Activated naive CD4-positive, alpha-beta T cell treated with Interleukin-2 at 50 U/mL for 16 hours (primary cell): ENCODE results near the gene ETS1.

Source experiments
- DNase-seq: peaks from one replicate; pipeline ENCODE4 v3.0.0-alpha.2; 2020

Gene ETS1

GRCh38 chr11:128477811-128478210 is 109.5 kb downstream of the ETS1 start:
- DNase-seq = no peak

DNA sequence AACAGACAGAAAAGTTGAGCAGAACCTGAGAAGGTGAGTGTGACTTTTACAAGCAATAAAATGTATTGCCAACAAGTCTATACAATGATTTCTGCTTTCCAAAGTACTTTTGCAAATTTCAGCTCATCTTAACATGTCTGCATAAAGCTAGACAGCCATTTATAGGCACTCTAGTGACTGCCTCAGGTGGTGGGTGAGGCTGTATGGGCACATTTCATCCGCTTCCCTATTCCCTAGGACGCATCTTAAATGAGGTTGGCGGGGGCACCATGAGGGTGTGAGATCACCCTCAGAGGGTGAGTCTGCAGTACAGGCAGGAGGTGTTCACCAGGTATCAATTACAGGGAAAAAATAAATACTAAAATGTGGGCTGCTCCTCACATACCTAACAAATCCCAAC is 110.1 kb downstream of the ETS1 start:
- no peak for DNase-seq

- peak; percentile 72 for DNase-seq
Observed at GRCh38 chr11:128476729-128477128, 110.6 kb downstream of the ETS1 start.

DNA sequence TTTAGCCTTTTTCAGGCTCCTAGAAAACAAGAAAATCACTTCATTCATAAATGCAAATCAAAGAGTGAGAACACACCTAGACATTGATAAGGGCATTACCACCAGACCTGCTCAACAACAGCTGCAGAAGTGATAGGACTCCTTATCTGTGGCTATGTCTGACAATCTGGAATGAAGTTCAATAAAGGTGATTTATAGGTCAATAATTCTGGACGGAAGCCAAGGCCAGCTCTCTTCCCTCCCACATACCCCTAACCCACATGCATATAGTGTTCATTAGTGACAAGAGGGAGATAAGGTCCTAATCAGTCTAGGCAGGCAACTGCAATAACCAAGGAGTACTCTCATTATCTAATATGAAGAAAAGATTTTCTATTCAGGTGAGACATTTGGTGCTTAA is 111.3 kb downstream of the ETS1 start:
- DNase-seq = no peak

- no peak for DNase-seq
Observed at GRCh38 chr11:128474036-128474874, 113.1 kb downstream of the ETS1 start.

GRCh38 chr11:128473636-128474035 is 113.7 kb downstream of the ETS1 start:
- peak; percentile 37 for DNase-seq

DNA sequence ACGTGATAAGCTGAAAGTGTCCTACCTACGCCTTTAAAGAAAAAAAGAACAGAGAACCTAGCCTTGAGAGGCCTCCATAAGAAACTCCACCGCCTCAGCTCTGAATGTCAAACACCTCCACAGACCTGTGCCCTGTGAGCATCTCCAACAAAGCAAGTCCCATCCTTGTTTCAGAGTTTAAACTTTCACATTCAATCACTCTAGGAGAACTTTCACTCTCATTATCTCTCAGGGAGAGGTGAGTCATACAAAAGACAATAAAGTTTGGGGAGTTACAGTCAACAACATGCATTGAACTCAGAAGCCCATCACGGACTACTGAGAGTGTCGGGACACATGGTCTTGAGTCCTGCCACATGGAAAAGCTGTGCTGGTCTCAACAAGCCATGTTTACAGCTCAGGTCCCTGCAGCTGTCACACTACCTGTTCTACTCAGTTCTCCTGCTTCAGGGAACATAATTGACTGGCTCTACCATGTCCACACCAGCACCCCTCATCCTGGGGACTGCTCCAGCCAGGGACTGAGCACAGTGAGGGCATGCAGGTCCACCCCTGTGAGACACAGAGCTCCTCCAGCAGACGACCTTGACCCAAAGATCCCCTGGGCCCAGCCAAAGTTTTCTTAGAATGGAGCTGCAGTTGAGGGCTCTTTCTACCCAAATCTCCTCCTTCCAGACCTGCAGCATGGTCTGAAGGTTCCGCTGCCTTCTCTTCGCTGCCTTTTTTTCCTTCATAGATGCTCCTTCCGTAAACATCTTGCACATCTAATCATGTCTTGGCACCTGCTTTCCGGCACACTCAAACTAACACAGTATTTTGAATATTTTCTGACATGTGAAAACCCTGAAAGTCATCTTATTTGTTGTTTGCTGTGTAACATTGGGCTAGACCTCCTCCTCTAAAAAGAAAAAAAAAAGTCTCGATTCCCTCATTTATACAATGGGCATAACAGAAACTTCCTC is 114.9 kb downstream of the ETS1 start:
- peak; percentile 74 for DNase-seq

GRCh38 chr11:128471138-128471661 is 116.2 kb downstream of the ETS1 start:
- peak; percentile 48 for DNase-seq

DNA sequence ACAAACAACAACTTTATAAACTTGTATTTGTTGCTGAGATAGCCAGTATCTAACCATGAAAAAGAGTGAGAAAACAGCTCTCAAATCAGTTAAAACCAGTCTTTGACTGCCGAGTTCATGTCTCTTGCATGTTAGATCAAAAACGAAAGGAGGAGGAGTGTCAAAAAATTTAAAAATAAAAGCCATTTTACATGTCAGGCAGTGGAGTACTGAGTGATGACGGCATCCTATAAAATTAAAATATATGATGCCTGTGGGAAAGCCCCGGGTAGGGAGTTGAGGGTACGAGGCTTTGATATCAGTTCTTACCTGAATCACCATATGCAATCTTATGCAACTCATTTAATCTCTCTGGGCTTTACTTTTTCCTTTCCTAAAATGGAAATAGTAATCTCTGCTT is 117.3 kb downstream of the ETS1 start:
- peak; percentile 62 for DNase-seq

DNA sequence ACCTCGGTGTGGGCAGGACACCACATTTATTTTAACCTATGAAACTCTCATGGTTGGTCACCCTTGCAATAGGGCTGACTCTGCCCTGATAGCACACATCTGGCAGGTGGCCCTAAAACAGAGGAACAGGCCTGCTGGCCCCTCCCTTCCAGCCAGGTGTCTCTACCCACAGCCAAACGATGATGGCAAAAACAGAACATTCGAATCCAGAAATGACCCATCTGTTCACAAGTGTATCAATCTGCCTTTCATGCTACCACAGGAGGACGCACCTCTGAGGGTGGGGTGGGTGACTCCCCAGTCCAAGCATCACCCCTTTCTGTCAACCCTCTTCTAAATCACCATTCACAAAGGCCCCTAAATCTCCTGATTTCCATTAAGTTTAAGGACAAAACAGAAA is 118.1 kb downstream of the ETS1 start:
- peak; percentile 40 for DNase-seq

DNA sequence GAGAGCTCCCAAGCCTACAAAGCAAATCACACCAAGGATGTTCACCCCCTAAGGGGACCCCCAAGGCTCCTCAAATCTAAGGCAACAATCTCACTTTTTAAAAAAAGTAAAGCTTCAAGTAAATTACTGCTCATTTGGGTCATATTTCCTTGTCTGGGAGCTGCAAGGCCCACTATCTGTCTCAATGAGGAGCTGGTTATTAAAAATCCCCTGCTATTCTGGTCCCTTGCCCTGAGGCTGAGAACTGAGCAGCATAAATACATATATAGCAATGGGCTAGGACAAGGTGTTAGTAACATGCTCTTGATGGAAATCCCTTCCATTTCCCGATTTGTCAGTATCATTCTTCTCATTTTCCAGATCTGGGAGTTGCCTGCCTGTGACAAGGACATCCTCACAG is 119.2 kb downstream of the ETS1 start:
- DNase-seq = no peak

GRCh38 chr11:128467610-128468041 is 119.7 kb downstream of the ETS1 start:
- peak; percentile 45 for DNase-seq

- DNase-seq = no peak
Observed at GRCh38 chr11:128467041-128467440, 120.3 kb downstream of the ETS1 start.

GRCh38 chr11:128465946-128466705 is 121.2 kb downstream of the ETS1 start:
- no peak for DNase-seq

DNA sequence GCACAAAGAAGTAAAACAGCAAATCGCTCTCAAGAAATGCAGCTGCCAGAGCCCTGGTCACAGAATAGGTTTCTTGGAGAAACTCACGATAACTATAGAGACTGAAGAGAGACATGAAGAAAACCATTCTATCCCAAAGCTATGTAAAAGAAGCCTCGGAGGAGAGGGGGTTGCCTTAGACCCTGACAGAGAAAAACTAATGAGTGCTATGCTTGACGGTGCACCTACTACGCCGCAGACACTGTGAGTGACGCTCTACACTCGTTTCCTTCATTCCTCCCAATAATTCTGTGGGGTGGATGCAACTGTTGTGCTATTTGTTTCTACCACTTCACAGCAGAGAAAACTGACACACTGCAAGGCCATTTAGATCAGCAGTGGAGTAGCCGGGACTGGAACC is 121.8 kb downstream of the ETS1 start:
- no peak for DNase-seq

DNA sequence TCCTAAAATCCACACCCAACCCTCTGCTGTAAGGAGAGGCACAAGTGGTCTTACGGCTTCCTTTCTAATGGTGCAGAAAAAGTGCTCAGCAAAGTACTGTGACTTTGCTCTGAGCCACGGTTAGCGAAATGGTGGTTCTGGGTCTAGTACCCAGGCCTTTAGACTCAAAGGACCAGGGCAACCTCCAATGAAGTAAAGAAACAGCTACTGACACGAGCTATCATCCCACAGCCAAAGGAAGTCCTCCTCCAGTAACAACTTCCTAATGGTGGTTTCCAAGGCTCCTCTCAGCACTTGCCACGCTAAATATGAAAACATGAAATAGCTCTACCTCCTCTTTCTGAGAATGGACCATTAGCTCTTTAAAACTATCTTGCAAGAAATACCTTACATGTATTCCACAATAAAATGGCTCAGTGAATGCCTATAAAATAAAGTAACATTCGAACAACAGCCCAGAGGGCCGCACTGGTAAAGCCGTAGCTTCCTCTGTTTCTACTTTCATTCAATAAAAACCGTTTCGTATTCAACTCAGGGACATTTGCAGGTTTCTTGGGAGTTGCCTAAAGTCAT is 122.4 kb downstream of the ETS1 start:
- no peak for DNase-seq

DNA sequence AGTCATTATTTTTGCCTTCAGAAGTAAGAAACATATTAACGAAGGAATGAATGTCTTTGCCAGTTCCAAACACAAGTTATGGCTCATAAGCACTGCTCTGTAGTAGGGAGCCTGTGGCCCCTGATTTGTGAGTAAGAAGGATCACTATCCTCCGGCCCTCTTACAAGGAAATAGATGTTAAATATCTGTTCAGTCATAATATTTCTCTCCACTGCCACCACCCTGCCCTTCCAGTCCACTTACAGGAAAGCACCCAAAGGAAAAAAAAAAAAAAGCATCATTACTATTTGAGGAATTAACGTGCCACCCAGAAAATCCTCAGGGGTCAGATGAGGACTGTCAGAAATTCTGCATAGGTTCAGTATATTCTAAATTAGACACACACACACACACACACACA is 123.4 kb downstream of the ETS1 start:
- DNase-seq = no peak

- DNase-seq = no peak
Observed at GRCh38 chr11:128463371-128463829, 124.0 kb downstream of the ETS1 start.

- DNase-seq = no peak
Observed at GRCh38 chr11:128462922-128463321, 124.4 kb downstream of the ETS1 start.

GRCh38 chr11:128462189-128462588 is 125.2 kb downstream of the ETS1 start:
- no peak for DNase-seq

DNA sequence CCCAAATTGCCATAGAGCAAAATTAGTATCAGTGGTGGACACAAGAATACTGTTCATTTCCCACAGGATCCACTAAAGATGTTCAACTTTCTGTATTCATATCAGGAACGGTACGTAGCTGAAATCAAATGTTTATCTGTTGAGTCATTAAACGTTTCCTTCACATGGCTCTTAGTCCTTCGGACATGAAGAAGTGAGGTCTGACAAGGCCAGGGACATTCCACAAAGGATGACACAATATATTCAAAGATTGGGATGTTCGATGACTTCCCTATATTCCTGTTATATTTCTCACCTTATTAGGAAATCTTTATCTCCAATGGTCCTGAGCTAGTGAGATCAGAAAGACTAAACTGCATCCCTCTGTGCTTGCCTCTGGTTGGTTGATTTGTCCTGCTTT is 129.0 kb downstream of the ETS1 start:
- DNase-seq = no peak

GRCh38 chr11:128457874-128458273 is 129.5 kb downstream of the ETS1 start:
- DNase-seq = no peak
